B cell (primary cell): ENCODE measurements around the gene MCOLN1. TPM values are rescaled to one million over a fixed set of nuclear protein-coding genes. Genes with fewer than 3 reads are reported as not detected.

Experiments
- ATAC-seq: fragments of 200-7000 bp; cut with Tn5 transposase; one replicate; pipeline ENCODE4 v1.10.0; 2021; ENCODE audit warnings: low read depth, mild to moderate bottlenecking, moderate number of reproducible peaks, moderate library complexity
- CTCF ChIA-PET: fragments of 350-600 bp; sonication (Branson Sonifier 250); formaldehyde crosslinking; loops from one replicate; lab custom pipeline; 2021; ENCODE audit warnings: antibody characterized with exemption, inconsistent platforms; lab: Charles Lee
- POLR2A ChIA-PET: fragments of 350-600 bp; sonication (Branson Sonifier 250); formaldehyde crosslinking; loops from one replicate; lab custom pipeline; 2021; ENCODE audit warnings: antibody characterized with exemption; lab: Charles Lee
- DNase-seq: peaks from one replicate; pipeline ENCODE4 v3.0.0; 2013
- H2AFZ ChIP-seq: 2 replicates; pipeline ENCODE4 v1.6.1; 2012; ENCODE audit warnings: mild to moderate bottlenecking, low read depth, low read length; ENCODE audit not compliant: insufficient read depth, poor library complexity, severe bottlenecking
- H3K27ac ChIP-seq, 2 donors: 1 replicate in 1 of 2; 2 replicates in 1 of 2; pipeline ENCODE4 v1.5.1; 2012 to 2013; ENCODE audit warnings: low read length in 2 of 2, mild to moderate bottlenecking in 2 of 2, moderate library complexity in 1 of 2
- H3K27me3 ChIP-seq, 4 experiments: fragments of 200-600 bp in 1 of 4; sonication (generic) in 1 of 4; replicated peaks in 1 of 4; 1 replicate in 2 of 4; 2 replicates in 2 of 4; pipeline versions ENCODE4 v1.6.1 to v1.7.0; 2013 to 2016; ENCODE audit warnings: low read length in 3 of 4, mild to moderate bottlenecking in 2 of 4, mixed read lengths in 1 of 4, moderate library complexity in 1 of 4; ENCODE audit not compliant: insufficient read depth in 4 of 4, control insufficient read depth in 3 of 4; ENCODE audit errors: control extremely low read depth in 1 of 4
- H3K36me3 ChIP-seq, 2 experiments: replicated peaks in 1 of 2; 1 replicate in 1 of 2; 2 replicates in 1 of 2; pipeline versions ENCODE4 v1.6.1 to v1.7.1; 2013; ENCODE audit warnings: low read length in 1 of 2; ENCODE audit not compliant: insufficient read depth in 2 of 2, control insufficient read depth in 1 of 2; ENCODE audit errors: control extremely low read depth in 1 of 2, extremely low read depth in 1 of 2
- H3K4me1 ChIP-seq, 2 donors: fragments of 200-600 bp in 1 of 2; sonication (generic) in 1 of 2; 1 replicate in 1 of 2; 2 replicates in 1 of 2; pipeline versions ENCODE4 v1.5.1 to v1.6.1; 2013 to 2017; ENCODE audit warnings: low read length in 2 of 2; ENCODE audit not compliant: control insufficient read depth in 2 of 2, insufficient read depth in 2 of 2
- H3K4me2 ChIP-seq: replicated peaks from 2 replicates; pipeline ENCODE3; 2012; ENCODE audit warnings: mild to moderate bottlenecking, low read depth, low read length; ENCODE audit not compliant: poor library complexity, severe bottlenecking
- H3K4me3 ChIP-seq, 5 experiments: fragments of 200-600 bp in 1 of 5; sonication (generic) in 1 of 5; 1 replicate in 3 of 5; 2 replicates in 2 of 5; pipeline versions ENCODE4 v1.5.1 to v1.7.0; 2011 to 2016; ENCODE audit warnings: low read length in 4 of 5, mild to moderate bottlenecking in 4 of 5, low read depth in 2 of 5, control low read depth in 1 of 5, moderate library complexity in 1 of 5; ENCODE audit not compliant: insufficient read depth in 1 of 5; ENCODE audit errors: control extremely low read depth in 1 of 5, extremely low read depth in 1 of 5
- H3K79me2 ChIP-seq: fragments of 200-600 bp; sonication (generic); one replicate; pipeline ENCODE4 v1.6.0; 2016; ENCODE audit warnings: low read length; ENCODE audit not compliant: control insufficient read depth, insufficient read depth
- H3K9ac ChIP-seq: fragments of 200-600 bp; sonication (generic); 2 replicates; pipeline ENCODE4 v1.6.1; 2017; ENCODE audit warnings: mild to moderate bottlenecking, low read length, moderate library complexity
- H3K9me3 ChIP-seq, 3 donors: one replicate each; pipeline versions ENCODE4 v1.6.1 to v1.7.1; 2013; ENCODE audit warnings: low read length in 2 of 3; ENCODE audit not compliant: control insufficient read depth in 2 of 3, insufficient read depth in 1 of 3; ENCODE audit errors: control extremely low read depth in 1 of 3
- H4K20me1 ChIP-seq: 2 replicates; pipeline ENCODE4 v1.6.0; 2012; ENCODE audit warnings: mild to moderate bottlenecking, low read length; ENCODE audit not compliant: insufficient read depth, control insufficient read depth, poor library complexity, severe bottlenecking
- H3K27ac Mint-ChIP-seq: one replicate; pipeline ENCODE4 v1.8.0; 2021; ENCODE audit warnings: mixed read lengths
- H3K27me3 Mint-ChIP-seq: one replicate; pipeline ENCODE4 v1.8.0; 2021; ENCODE audit warnings: mixed read lengths
- H3K4me1 Mint-ChIP-seq: one replicate; pipeline ENCODE4 v1.8.0; 2021; ENCODE audit warnings: mixed read lengths
- H3K4me3 Mint-ChIP-seq: one replicate; pipeline ENCODE4 v1.8.0; 2021; ENCODE audit warnings: mixed read lengths
- H3K9me3 Mint-ChIP-seq: one replicate; pipeline ENCODE4 v1.8.0; 2022; ENCODE audit warnings: mixed read lengths; ENCODE audit not compliant: insufficient read depth
- CTCF ChIP-seq: fragments of 200-600 bp; IDR thresholded peaks from one replicate; pipeline ENCODE4 v1.8.0; 2022; ENCODE audit warnings: antibody characterized with exemption, mild to moderate bottlenecking
- EZH2 ChIP-seq: IDR thresholded peaks from 2 replicates; pipeline ENCODE4 v1.6.1; 2012; ENCODE audit warnings: borderline replicate concordance, low read depth, mild to moderate bottlenecking, moderate library complexity, low read length; ENCODE audit not compliant: insufficient read depth, poor library complexity, severe bottlenecking
- WGBS: methylation state at CpG from one replicate; pipeline ENCODE4 v1.1.5; 2013; ENCODE audit warnings: missing lambda C conversion rate; ENCODE audit not compliant: insufficient coverage; 5-methylcytosine and 5-hydroxymethylcytosine counted together
- intact Hi-C: fragments of 100-400 bp; cut with micrococcal nuclease; formaldehyde crosslinking; loops from one replicate; pipeline ENCODE4 v1.10.0; 2022
- polyA plus RNA-seq: library from polyadenylated mRNA; depleted of rRNA; stranded (reverse); fragments of >200 nt; gene quantifications from 2 replicates; pipeline ENCODE4 v1.2.3, GENCODE V29; 2012
- total RNA-seq, 2 donors: library from RNA; stranded (reverse); fragments of 120-200 nt in 1 of 2; gene quantifications; 1 replicate in 1 of 2; 2 replicates in 1 of 2; pipeline versions ENCODE4 v1.2.3 to v1.2.4, GENCODE V29; 2013 to 2022

Gene MCOLN1
- total and polyA plus RNA-seq, 2 donors (not counting 1 experiment from before 2014, with no cell fraction given): 12.5 to 19.0 TPM

DNA sequence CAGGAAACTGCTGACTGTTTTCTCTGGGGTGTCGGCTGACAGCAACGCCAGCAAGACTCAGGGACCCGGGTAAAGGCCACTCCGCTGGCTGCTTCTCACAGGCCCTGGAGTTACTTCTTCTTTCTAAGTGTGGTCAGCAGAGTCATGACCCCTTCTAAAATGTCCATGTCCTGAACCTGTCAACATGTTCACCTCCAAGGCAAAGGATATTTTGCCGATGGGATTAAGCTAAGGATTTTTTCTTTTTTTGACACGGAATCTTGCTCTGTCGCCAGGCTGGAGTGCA, 41.5 kb upstream of the MCOLN1 start:
- TF ChIP-seq EZH2 (no peak), CTCF (no peak)
- CTCF ChIA-PET: no interaction called here
- H3K27ac ChIP-seq: no peak overlapping the region
- DNase-seq: no peak
- intact Hi-C loops: no loop called here
- no peaks in the 10 kb centered on the region for H3K27me3 ChIP-seq
- WGBS: 76% methylated on average over 4 of the region's 7 CpGs
- no peak overlapping the region for H3K4me3 ChIP-seq
- Mint-ChIP-seq H3K4me3 (no peak overlapping the region), H3K27ac (no peak overlapping the region), H3K4me1 (peaks cover 6% of the 10 kb centered on the region), H3K27me3 (no peaks in the 10 kb centered on the region), H3K9me3 (no peaks in the 10 kb centered on the region)
- H3K79me2 ChIP-seq: peaks cover 2% of the 10 kb centered on the region
- H3K4me1 ChIP-seq: peaks cover 6 to 8% of the 10 kb centered on the region in 2 donors
- no peak overlapping the region for H2AFZ ChIP-seq
- H3K9me3 ChIP-seq: peaks cover 0 to 3% (median 0%) of the 10 kb centered on the region in 3 donors
- H3K36me3 ChIP-seq: no peaks in the 10 kb centered on the region
- H3K4me2 ChIP-seq: no peak overlapping the region
- no peak overlapping the region for H3K9ac ChIP-seq
- ATAC-seq: no peak
- POLR2A ChIA-PET: no interaction called here
- H4K20me1 ChIP-seq: peaks cover 30% of the 10 kb centered on the region

- H3K27ac ChIP-seq: no peak overlapping the region
- peak overlapping the region; percentile 15 for H3K4me2 ChIP-seq
- Mint-ChIP-seq H3K9me3 (no peaks in the 10 kb centered on the region), H3K4me3 (no peak overlapping the region), H3K27me3 (no peaks in the 10 kb centered on the region), H3K27ac (no peak overlapping the region), H3K4me1 (peaks cover 6% of the 10 kb centered on the region)
- no peak for DNase-seq
- TF ChIP-seq CTCF (no peak), EZH2 (no peak)
- peaks cover 0 to 3% (median 0%) of the 10 kb centered on the region in 3 donors for H3K9me3 ChIP-seq
- no peak overlapping the region for H2AFZ ChIP-seq
- intact Hi-C loops: no loop called here
- H3K27me3 ChIP-seq: no peaks in the 10 kb centered on the region
- POLR2A ChIA-PET: interaction anchor here (0.6 kb wide), 1 partner anchor 8 kb away, joined by 3 read pairs; no protein-coding TSS in a partner anchor
- WGBS: 50% methylated on average over 28 of the region's 37 CpGs
- H3K9ac ChIP-seq: no peak overlapping the region
- peaks cover 6 to 8% of the 10 kb centered on the region in 2 donors for H3K4me1 ChIP-seq
- CTCF ChIA-PET: no interaction called here
- H3K4me3 ChIP-seq: no peak overlapping the region
- H3K36me3 ChIP-seq: no peaks in the 10 kb centered on the region
- no peak for ATAC-seq
- H3K79me2 ChIP-seq: peaks cover 2% of the 10 kb centered on the region
- H4K20me1 ChIP-seq: peaks cover 11% of the 10 kb centered on the region
Measured at GRCh38 chr19:7482584-7483439, 39.6 kb upstream of the MCOLN1 start.
